GM19238 (cell line): Measurements from ENCODE around the gene TM9SF4.
"Not testable (repeated sequence)": the region's sequence is repeated elsewhere in the genome, so short reads cannot be mapped to it uniquely, and the experiment has no call there.

Experiments
- DNase-seq: peaks from one replicate; pipeline ENCODE4 v3.0.0; 2011; ENCODE audit warnings: low spot score; ENCODE audit not compliant: insufficient read length

Gene TM9SF4

DNA sequence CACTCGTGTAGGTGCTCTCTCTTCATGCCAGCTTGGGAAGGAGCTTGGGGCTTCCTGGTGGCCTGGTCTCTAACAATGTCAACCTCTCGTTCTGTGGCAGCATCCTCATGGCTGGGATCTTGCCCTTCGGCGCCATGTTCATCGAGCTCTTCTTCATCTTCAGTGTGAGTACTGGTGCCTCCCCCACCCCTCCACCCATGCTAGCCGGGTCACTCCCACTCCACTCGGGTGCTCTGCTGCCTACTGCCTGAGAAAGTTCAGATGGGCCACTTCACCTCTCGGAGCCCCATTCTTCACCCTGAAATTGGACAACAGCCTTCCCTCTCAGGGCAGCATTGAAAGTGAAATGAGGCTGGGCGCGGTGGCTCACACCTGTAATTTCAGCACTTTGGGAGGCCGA lies 48.8 kb downstream of the TM9SF4 start:
- DNase-seq, result no peak

DNA sequence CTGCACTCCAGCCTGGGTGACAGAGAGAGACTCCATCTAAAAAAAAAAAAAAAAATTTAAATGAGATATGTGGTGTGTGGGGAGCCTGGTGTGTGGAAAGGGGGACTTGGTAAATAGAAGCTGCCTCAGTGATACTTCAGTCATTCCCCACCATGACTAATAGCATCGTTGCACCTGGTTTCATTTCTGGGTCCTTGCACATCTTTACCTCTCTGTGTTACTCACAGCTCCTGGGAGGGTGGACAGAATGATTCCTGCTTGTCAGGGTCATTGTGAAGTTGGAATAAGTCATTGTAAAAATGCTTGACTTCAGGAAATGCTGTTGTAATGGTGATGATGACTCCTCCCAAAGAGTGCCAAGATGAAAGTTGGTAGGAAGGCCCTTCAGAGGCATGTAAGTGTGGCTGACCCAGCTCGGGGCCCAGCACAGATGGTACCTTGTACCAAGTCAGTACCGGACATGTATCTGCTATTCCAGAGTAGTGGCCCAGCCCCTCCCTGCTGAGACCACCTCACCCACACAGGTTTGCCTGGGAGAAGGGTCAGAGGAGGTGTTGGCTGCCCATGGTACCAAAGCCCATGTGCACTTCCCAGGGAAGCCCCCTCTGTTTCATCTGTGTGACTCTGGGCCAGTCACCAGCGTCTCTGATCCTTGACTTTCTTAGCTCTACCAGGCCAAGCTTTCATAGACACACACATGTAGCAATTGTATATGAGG lies 49.6 kb downstream of the TM9SF4 start:
- no peak for DNase-seq

DNA sequence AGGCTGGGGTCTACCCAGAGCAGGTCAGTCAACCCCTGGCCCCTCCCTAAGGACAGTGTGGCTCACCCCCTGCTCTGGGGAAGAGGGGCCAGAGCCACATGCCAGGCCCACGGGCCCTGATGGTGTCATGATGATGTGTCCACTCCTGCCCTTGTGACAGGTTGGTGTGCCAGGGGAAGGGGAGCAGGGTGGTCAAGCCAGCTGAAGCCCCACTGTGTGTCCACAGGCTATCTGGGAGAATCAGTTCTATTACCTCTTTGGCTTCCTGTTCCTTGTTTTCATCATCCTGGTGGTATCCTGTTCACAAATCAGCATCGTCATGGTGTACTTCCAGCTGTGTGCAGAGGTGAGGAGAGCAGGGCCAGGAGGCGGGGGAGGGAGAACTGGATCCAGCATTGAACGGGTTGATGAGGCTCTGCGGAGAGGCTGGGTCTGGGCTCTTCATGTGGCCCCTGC lies 50.3 kb downstream of the TM9SF4 start:
- DNase-seq, result no peak

DNA sequence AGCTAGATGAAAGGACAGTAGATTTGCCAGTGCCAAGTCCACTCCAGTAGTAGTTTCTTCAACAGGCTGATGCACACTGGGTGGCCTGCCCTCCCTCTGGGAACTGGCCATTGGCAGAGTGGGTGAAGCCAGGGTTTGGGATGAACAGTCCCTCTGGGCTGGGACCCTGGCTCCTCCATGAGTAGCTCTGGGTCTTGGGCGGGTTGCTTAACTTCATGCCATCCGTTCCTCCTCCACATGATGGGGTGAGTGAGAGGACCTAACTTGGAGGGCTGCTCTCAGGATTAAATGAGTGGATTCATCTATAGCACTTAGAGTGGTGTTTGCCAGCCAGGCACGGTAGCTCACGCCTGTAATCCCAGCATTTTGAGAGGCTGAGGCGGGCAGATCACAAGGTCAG lies 50.8 kb downstream of the TM9SF4 start:
- no peak for DNase-seq

DNA sequence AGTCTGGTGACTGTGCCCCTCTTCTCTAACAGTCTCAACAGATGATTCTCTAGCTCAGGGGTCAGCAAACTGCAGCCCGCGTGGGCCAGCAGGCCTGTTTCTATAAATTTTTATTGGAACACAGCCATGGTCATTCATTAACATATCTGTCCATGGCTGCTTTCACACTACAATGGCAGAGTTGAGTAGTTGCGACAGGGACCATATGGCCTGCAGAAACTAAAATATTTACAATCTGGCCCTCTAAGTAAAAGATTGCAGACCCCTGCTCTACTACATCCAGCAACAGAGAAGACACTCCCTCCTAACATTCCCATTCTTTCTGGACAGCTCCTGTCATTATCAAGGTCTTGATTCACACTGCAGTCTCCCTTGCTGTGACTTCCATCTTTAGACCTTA lies 52.8 kb downstream of the TM9SF4 start:
- DNase-seq, result no peak

DNA sequence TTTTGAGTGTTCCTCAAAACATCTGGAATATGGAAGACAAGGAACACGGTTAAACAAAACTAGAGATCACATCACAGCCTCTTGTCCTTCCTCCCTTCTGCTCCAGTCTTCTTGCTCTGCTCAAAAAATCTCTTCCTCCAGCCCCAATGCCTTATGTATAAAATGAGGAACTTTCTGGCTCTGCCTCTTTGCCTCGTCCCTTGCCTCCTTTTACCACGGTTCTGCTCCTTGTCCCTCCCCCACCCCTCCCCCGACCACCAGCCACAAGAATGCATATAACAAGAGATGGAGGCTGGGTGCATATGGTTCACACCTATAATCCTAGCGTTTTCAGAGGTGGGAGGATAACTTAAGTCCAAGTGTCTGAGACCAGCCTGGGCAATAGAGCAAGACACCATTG lies 54.4 kb downstream of the TM9SF4 start:
- DNase-seq, result no peak

DNA sequence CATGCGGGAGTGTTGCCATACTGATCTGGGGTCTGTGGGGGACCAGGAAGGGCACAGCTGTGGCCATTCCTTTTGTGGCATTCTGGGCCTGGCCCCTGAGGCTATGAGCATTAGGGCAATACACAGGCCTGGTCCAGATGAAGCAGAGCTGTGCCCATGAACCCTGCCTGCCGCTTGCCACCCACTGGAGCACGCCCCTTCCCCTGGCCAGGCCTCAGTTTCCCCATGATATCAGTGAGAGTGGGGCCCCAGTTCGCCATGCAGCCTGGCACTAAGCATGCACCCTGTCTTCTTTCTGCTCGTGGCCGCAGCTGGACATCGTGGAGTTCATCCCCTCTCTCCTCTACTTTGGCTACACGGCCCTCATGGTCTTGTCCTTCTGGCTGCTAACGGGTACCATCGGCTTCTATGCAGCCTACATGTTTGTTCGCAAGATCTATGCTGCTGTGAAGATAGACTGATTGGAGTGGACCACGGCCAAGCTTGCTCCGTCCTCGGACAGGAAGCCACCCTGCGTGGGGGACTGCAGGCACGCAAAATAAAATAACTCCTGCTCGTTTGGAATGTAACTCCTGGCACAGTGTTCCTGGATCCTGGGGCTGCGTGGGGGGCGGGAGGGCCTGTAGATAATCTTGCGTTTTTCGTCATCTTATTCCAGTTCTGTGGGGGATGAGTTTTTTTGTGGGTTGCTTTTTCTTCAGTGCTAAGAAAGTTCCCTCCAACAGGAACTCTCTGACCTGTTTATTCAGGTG lies 55.6 kb downstream of the TM9SF4 start:
- no peak for DNase-seq

DNA sequence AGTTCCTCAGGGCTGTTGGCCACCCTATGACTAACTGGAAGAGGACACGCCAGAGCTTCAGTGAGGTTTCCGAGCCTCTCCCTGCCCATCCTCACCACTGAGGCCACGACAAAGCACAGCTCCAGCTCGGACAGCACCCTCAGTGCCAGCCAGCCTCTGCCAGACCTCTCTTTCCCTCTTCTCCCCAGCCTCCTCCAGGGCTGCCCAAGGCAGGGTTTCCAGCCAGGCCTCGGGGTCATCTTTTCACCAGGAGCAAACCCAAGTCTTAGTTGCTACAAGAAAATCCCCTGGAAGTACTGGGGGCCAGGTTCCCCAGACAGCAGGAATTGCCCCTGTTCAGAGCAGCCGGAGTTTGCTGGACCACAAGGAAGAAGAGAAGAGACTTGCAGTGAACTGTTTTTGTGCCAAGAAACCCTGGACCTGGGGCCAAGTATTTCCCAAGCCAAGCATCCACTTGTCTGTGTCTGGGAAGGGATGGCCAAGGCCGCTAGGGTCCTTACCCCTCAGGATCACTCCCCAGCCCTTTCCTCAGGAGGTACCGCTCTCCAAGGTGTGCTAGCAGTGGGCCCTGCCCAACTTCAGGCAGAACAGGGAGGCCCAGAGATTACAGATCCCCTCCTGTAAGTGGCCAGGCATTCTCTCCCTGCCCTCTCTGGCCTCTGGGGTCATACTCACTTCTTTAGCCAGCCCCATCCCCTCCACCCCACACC lies 56.5 kb downstream of the TM9SF4 start:
- DNase-seq, result no peak

DNA sequence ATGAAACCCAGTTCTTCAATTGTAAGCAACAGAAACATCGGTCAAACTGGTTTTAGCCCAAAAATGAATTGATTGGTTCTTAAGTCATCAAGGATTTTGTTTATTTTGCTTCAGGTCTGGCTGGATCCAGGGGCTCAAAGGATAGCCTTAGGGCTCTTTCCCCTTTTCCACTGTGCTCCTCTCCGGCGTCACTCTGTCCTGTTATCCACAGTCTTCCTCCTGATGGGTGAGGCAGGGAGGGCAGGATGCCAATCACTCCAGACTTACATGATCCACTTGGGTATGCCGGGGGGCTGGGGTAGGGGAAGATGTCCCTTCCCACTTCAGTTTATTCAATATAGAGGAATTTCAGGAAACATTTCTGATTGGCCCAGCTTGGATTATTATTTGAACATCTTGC lies 58.0 kb downstream of the TM9SF4 start:
- no peak for DNase-seq

DNA sequence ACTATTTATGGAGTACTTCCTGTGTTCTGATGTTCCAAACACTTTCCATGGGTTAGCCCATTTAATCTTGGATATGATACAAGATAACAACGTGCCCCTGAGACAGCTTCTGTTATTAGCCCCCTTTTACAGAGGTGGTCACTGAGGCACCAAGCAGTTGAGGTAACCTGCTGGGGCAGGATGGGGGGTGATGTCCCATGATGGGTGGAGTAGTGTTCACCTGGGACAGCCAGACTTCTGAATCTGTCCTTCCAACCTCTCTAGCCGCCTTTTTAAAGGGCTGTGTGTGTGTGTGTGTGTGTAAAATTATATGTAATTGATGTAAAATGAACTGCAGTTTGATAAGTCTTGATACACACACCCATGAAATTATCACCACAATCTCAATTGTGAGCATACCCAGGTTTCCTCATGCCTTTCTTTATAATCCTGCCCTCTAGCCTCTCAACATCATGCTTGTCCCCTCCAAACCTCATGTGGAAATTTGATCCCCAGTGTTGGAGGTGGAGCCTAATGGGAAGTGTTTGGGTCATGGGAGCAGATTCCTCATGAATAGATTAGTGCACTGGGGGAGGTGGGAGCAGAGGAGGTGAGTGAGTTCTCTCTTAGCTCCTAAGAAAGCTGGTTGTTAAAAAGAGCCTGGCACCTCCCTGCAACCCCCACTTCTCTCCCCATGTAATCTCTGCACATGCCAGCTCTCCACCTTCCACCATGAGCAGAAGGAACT lies 58.8 kb downstream of the TM9SF4 start:
- no peak for DNase-seq

DNA sequence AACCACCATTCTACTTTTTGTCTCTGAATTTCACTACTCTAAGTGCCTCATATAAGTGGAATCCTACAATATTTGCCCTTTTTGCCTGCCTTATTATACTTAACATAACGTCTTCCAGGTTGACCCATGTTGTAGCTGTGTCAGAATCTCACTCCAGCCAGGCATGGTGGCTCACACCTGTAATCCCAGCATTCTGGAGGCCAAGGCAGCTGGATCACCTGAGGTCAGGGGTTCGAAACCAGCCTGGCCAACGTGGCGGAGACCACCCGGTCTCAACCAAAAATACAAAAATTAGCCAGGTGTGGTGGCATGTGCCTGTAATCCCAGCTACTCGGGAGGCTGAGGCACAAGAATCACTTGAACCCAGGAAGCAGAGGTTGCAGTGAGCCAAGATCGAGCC lies 68.2 kb downstream of the TM9SF4 start:
- not testable (repeated sequence) for DNase-seq

DNA sequence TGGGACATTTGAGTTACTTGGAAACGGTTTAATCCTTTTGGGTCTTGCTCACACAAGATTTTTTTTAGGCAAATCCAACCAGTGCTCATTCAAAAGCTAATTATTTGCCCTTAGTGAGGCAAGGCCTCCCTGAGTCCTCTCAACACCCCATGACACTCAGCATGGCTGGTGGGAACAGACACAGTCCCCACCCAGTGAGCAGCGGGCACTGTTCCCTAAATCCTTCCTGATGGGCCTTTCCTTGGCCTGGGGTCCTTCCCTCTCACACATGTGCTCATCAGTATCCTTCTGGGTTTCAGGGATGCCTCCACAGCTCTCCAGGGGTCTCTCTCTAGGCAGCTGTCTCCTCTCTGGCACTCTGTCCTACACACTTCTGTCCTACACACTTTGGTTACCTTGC lies 70.0 kb downstream of the TM9SF4 start:
- DNase-seq, result no peak

DNA sequence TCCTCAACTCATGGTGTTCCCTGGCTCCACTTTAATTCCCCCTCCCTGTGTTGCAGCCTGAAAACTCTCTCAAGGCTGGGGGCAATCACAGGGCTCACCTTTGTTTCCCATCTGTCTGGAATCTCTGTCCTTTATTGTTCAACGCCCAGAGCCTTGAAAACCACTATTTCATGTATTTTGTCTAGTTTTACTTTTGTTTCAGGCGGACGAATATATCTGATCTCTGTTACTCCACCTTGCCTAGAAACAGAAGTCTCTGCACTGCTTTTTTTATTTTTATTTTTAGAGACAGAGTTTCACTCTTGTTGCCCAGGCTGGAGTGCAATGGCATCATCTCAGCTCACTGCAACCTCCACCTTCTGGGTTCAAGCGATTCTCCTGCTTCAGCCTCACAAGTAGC lies 70.4 kb downstream of the TM9SF4 start:
- no peak for DNase-seq

DNA sequence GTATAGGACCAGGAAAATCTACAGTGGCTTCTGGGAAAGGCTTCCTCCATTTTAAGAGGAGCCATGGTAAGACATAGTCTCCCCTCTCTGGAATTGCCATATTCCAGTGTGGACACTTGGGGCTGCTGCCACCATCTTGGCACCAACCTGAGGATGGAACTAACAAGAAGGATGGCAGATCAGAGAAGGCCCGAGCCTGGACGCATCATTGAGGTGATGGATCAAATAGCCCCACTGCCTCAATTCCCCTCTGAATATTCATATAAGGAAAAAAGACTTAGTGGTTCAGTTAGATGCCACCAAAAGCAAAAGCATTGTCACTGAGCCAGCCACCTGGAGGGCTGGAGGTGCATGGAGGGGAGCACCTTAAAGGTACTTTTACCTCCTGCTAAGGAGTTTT lies 72.1 kb downstream of the TM9SF4 start:
- no peak for DNase-seq

DNA sequence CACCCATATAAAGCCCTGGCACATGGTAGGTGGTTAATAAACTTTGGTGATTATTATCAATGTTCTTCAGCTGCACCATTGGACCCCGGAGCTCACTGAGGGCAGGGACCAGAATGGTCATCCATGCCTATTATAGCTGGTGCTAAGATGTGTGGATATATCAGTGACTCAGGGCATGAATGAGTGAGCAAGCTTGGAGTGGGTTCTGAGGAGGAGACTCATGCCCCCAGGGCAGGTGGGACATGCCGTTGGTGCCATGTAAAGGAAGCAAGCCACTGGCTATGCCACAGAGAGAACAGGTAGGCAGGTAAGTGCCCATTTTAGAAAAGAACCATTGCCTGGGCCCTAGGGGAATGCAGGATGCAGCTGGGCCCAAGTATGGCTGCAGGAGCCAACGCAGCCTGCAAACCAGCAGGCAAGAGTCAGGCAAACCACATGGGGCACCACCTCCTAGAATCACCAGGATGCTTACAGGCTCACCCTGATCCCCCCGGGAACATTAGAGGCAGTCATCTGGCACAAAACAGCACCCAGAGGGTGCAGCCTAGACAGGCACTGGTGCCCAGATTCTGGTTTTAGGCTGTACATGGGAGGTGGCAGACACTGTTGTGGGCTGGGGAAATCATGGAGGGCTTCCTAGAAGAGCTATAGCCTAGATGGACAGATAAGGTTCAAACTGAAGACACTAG lies 74.6 kb downstream of the TM9SF4 start:
- DNase-seq, result no peak

DNA sequence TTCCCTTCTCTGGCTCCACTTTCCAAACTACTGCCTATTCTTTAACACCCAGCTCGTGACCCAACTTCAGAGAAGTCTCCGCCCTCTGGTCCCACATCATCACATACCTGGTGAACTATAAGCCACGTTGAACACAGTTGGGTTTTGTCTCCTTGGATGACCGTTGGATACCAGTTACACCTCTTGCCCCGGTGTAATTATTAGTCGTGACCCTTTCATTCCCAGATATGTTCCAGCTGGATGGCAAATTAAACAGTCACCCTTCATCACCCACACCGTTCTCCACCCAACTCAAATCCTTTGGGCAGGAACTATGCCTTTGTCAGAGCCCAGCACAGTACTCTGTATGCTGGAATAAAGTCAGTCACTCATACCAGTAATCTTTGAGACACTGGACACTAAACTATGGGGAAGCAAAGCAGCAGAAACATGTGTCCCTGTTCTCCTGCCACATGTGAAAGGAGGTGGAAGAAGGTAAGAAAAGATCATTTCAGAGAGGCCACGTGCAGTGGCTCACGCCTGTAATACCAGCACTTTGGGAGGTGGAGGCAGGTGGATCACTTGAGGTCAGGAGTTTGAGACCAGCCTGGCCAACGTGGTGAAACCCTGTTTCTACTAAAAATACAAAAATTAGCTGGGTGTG lies 75.6 kb downstream of the TM9SF4 start:
- no peak for DNase-seq

DNA sequence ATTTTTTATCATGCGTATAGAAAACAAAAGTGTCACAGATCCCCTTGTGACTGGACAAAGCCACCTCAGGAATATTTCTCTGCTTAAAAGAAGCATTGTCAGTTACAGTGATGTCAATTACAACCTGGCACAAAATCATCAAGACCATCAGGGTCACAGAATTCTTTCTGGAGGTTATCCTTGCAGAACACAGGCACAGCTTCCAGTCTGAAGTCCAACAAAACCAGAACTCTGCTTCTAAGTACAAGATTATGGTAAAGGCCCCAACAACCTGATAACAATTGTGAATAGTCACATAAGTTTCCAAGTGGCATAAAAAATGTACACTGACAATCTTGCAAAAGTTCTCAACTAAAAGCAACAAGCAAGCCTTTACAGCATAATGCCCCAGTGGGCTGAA lies 77.0 kb downstream of the TM9SF4 start:
- DNase-seq, result no peak

DNA sequence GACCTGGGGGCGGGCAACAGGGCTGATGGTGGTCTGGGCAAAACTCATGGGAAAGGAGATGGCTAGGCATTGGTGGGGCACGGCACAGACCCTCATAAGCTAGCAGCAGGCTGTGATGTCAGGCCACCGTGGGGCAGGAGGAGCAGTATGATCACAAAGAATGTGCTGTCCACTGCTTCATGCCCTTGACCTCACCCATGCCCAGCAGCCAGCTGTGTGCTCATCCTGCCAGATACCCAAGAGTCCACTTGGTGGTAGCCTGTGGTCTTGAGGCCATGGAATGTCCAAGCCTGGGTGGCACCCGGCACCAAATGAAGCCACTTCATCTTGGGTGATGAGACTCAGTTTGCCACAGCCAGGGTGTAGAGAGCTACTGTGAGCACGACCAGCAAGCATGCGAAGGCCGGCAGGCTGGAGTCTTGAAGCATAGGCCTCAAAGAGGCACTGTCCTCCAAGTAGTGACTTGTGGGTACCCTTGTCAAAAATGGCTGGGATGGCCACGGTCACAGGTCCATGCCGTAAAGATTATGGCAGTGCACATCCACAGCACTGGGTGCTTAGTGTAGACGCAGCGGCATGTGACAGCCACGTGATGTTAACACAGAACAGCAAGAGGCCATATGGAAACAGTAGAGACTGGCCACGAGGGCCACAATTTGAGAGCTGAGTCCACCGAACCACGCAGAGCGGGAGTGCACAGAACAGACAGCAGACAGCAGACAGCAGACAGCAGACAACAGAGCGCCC lies 79.0 kb downstream of the TM9SF4 start:
- DNase-seq, result no peak

DNA sequence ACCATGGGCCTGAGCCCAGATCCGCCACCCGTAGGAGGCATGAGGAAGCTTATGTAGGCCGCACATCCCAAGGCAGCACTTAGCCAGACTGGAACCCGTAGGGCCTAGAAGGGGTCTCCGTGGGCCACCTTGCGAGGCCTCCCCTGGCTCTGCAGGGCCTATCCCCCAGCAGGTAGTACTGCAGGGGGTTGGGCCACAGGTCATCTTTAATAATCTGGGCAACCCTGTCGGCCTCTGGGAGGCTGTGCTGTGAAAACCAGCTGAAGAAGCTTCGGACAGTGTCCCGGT lies 79.6 kb downstream of the TM9SF4 start:
- no peak for DNase-seq
